HCT116 (cell line): ENCODE results near the gene KCNB1. TPM values are rescaled to one million over a fixed set of nuclear protein-coding genes. Genes with fewer than 3 reads are reported as not detected.

ENCODE experiments used
- ATAC-seq: fragments of 200-7000 bp; cut with Tn5 transposase; 2 replicates; pipeline ENCODE4 v1.9.1; 2020; ENCODE audit warnings: mild to moderate bottlenecking, moderate library complexity
- BruUV-seq: library from RNA; stranded (reverse); fragments of 400-500 nt; replicated peaks from 2 replicates; lab custom pipeline; 2021; lab: Mats Ljungman, UMichigan
- CTCF ChIA-PET: fragments of 300-600 bp; sonication (Branson Sonifier 250); formaldehyde crosslinking; loops from one replicate; lab custom pipeline; 2021; ENCODE audit warnings: antibody characterized with exemption; lab: Charles Lee
- POLR2A ChIA-PET: fragments of 300-600, 350-600 bp; sonication (Branson Sonifier 250); formaldehyde crosslinking; loops from one replicate; lab custom pipeline; 2021; ENCODE audit warnings: antibody characterized with exemption; lab: Charles Lee
- RAD21 ChIA-PET, 2 experiments: fragments of 300-600 bp; sonication (Branson Sonifier 250); formaldehyde crosslinking; loops; one replicate each; lab custom pipeline; 2023; ENCODE audit warnings: low total read pairs in 2 of 2; ENCODE audit not compliant: uncharacterized antibody in 2 of 2, unreplicated experiment in 2 of 2, low non-redundant PET in 1 of 2; lab: Charles Lee
- DNase-seq: peaks from one replicate; pipeline ENCODE4 v3.0.0-alpha.2; 2010; ENCODE audit warnings: low read depth, low spot score
- H2AFZ ChIP-seq: fragments of 200-600 bp; shearing (Covaris generic), sonication (generic); 2 replicates; pipeline ENCODE4 v1.6.1; 2017; ENCODE audit warnings: low read depth, mixed run types, mixed read lengths, antibody characterized with exemption, low read length; ENCODE audit not compliant: poor library complexity, severe bottlenecking
- H3K27ac ChIP-seq: 2 replicates; pipeline ENCODE4 v1.5.1; 2012; ENCODE audit warnings: low read depth, low read length
- H3K27me3 ChIP-seq: fragments of 200-600 bp; sonication (generic); 2 replicates; pipeline ENCODE4 v1.6.1; 2016; ENCODE audit warnings: mixed run types, low read length, mixed read lengths; ENCODE audit not compliant: insufficient read depth
- H3K36me3 ChIP-seq, 2 experiments: fragments of 200-500 bp in 1 of 2; fragments of 200-600 bp in 1 of 2; sonication (Bioruptor generic) in 1 of 2; sonication (generic) in 1 of 2; 2 replicates each; pipeline versions ENCODE4 v1.5.1 to v1.6.1; 2014 to 2016; ENCODE audit warnings: low read length in 2 of 2, inconsistent platforms in 1 of 2, mixed read lengths in 1 of 2, mixed run types in 1 of 2; ENCODE audit not compliant: insufficient read depth in 2 of 2, control insufficient read depth in 1 of 2
- H3K4me1 ChIP-seq, 2 experiments: fragments of 200-600 bp in 1 of 2; sonication (generic) in 1 of 2; 2 replicates each; pipeline versions ENCODE4 v1.5.1 to v1.6.1; 2012 to 2017; ENCODE audit warnings: low read length in 2 of 2, inconsistent platforms in 1 of 2, mild to moderate bottlenecking in 1 of 2, mixed read lengths in 1 of 2, mixed run types in 1 of 2, moderate library complexity in 1 of 2; ENCODE audit not compliant: insufficient read depth in 2 of 2, control insufficient read depth in 1 of 2
- H3K4me2 ChIP-seq: fragments of 200-600 bp; sonication (generic); 2 replicates; pipeline ENCODE4 v1.6.1; 2017; ENCODE audit warnings: mixed run types, low read length, mixed read lengths
- H3K4me3 ChIP-seq, 2 experiments: fragments of 200-600 bp in 1 of 2; sonication (generic) in 1 of 2; replicated peaks in 1 of 2; 2 replicates each; pipeline ENCODE4 v1.5.1; 2011 to 2016; ENCODE audit warnings: low read length in 2 of 2, control low read depth in 1 of 2, low read depth in 1 of 2, mild to moderate bottlenecking in 1 of 2, mixed read lengths in 1 of 2, mixed run types in 1 of 2
- H3K79me2 ChIP-seq: fragments of 200-600 bp; sonication (generic); 2 replicates; pipeline ENCODE4 v1.6.1; 2017; ENCODE audit warnings: mild to moderate bottlenecking, mixed run types, low read length, moderate library complexity, mixed read lengths; ENCODE audit not compliant: insufficient read depth
- H3K9ac ChIP-seq: fragments of 200-600 bp; sonication (generic); 2 replicates; pipeline ENCODE4 v1.6.1; 2016; ENCODE audit warnings: low read length, mixed read lengths
- H3K9me2 ChIP-seq: fragments of 200-600 bp; sonication (generic), shearing (Covaris generic); 2 replicates; pipeline ENCODE4 v1.6.1; 2017; ENCODE audit warnings: mixed run types, mild to moderate bottlenecking, moderate library complexity; ENCODE audit not compliant: insufficient read depth
- H3K9me3 ChIP-seq, 2 experiments: fragments of 200-500 bp in 1 of 2; fragments of 200-600 bp in 1 of 2; sonication (Bioruptor generic) in 1 of 2; sonication (generic) in 1 of 2; 2 replicates each; pipeline ENCODE4 v1.6.1; 2014 to 2017; ENCODE audit warnings: low read length in 2 of 2, mixed read lengths in 2 of 2, inconsistent platforms in 1 of 2, low read depth in 1 of 2, mild to moderate bottlenecking in 1 of 2, mixed run types in 1 of 2, moderate library complexity in 1 of 2; ENCODE audit not compliant: control insufficient read depth in 1 of 2, insufficient read depth in 1 of 2
- H4K20me1 ChIP-seq: fragments of 200-600 bp; sonication (generic), shearing (Covaris generic); 2 replicates; pipeline ENCODE4 v1.6.1; 2017; ENCODE audit warnings: mixed run types, mild to moderate bottlenecking, moderate library complexity; ENCODE audit not compliant: insufficient read depth
- CBX3 ChIP-seq: IDR thresholded peaks from 2 replicates; pipeline ENCODE4 v1.6.1; 2012; ENCODE audit warnings: low read depth
- CEBPB ChIP-seq: IDR thresholded peaks from 2 replicates; pipeline ENCODE4 v1.6.1; 2012; ENCODE audit warnings: low read depth
- ELF1 ChIP-seq: IDR thresholded peaks from 2 replicates; pipeline ENCODE4 v1.6.1; 2012; ENCODE audit warnings: low read depth, borderline replicate concordance
- EZH2phosphoT487 ChIP-seq: fragments of 200-600 bp; IDR thresholded peaks from 2 replicates; pipeline ENCODE4 v1.6.1; 2018; ENCODE audit warnings: antibody characterized with exemption, borderline replicate concordance
- FOSL1 ChIP-seq: IDR thresholded peaks from 2 replicates; pipeline ENCODE4 v1.6.1; 2012; ENCODE audit warnings: low read depth
- JUND ChIP-seq: IDR thresholded peaks from 2 replicates; pipeline ENCODE4 v1.6.1; 2012
- POLR2AphosphoS5 ChIP-seq: IDR thresholded peaks from 2 replicates; pipeline ENCODE4 v1.6.1; 2011; ENCODE audit warnings: mild to moderate bottlenecking, low read depth, low read length, moderate library complexity
- RAD21 ChIP-seq: IDR thresholded peaks from 2 replicates; pipeline ENCODE4 v1.6.1; 2012; ENCODE audit warnings: low read depth, mild to moderate bottlenecking
- REST ChIP-seq: IDR thresholded peaks from 2 replicates; pipeline ENCODE4 v1.6.1; 2012; ENCODE audit warnings: low read depth
- SP1 ChIP-seq: IDR thresholded peaks from 2 replicates; pipeline ENCODE4 v1.6.1; 2012; ENCODE audit warnings: low read depth
- TCF7L2 ChIP-seq: IDR thresholded peaks from 2 replicates; pipeline ENCODE4 v1.7.0; 2011; ENCODE audit warnings: borderline replicate concordance, inconsistent platforms; ENCODE audit not compliant: insufficient read depth, insufficient read length; ENCODE audit errors: extremely low read depth
- YY1 ChIP-seq: IDR thresholded peaks from 2 replicates; pipeline ENCODE4 v1.6.1; 2011; ENCODE audit warnings: low read length, low read depth, moderate library complexity, mild to moderate bottlenecking; ENCODE audit not compliant: insufficient replicate concordance; ENCODE audit errors: extremely low read depth
- ZBTB33 ChIP-seq: IDR thresholded peaks from 2 replicates; pipeline ENCODE4 v1.6.1; 2011; ENCODE audit warnings: mild to moderate bottlenecking, low read length, moderate library complexity; ENCODE audit not compliant: insufficient replicate concordance; ENCODE audit errors: extremely low read depth
- intact Hi-C: fragments of 100-400 bp; cut with micrococcal nuclease; formaldehyde crosslinking; loops from 2 replicates; pipeline ENCODE4 v1.10.0; 2022
- total RNA-seq: library from RNA; stranded (reverse); gene quantifications from one replicate; pipeline ENCODE4 v1.2.1, GENCODE V29; 2021; ENCODE audit not compliant: unreplicated experiment
- TF ChIP-seq, protein P1 (sequence below): IDR thresholded peaks from 2 replicates; pipeline ENCODE4 v1.6.1; 2012
- TF ChIP-seq, protein P2 (sequence below): IDR thresholded peaks from 2 replicates; pipeline ENCODE4 v1.6.1; 2012

Gene KCNB1
- total RNA-seq, 1 experiment from 2014 or later = 0.79 TPM

DNA sequence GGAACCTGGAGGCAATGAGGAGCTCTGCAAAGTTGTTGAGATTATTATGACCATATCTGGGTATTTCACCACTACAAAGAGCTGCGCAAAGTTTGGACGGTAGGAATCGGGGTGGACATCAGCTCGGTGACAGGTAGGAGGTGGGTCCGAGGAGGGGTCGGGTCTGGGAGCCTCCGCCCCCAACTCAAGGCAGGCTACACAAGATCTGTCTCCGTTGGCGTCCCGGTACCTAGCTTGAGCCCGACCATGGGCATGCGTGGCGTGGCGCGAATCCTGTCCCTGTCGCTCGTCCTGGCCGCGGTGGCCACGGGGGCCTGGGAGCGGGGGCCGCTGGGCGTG lies 164.4 kb downstream of the KCNB1 start:
- Histone ChIP-seq H4K20me1 (no peaks in the 10 kb centered on the region), H3K36me3 (no peaks in the 10 kb centered on the region), H3K9me2 (no peaks in the 10 kb centered on the region), H2AFZ (no peak overlapping the region), H3K27me3 (peaks cover 7% of the 10 kb centered on the region; the same call in 1 of the 2 replicates), H3K4me1 (no peaks in the 10 kb centered on the region), H3K4me3 (no peak overlapping the region)
- CTCF ChIA-PET = no interaction called here
- intact Hi-C loops = no loop called here
- RAD21 ChIA-PET = no interaction called here
- no peak for ATAC-seq
- TF ChIP-seq EZH2phosphoT487 (no peak), CEBPB (no peak), ZBTB33 (no peak), REST (no peak), JUND (no peak), RAD21 (no peak), YY1 (no peak), TCF7L2 (no peak), FOSL1 (no peak), ELF1 (no peak), POLR2AphosphoS5 (no peak), CBX3 (no peak), SP1 (no peak)
- TF ChIP-seq, protein P1, sequence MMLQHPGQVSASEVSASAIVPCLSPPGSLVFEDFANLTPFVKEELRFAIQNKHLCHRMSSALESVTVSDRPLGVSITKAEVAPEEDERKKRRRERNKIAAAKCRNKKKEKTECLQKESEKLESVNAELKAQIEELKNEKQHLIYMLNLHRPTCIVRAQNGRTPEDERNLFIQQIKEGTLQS = no peak
- TF ChIP-seq, protein P2, sequence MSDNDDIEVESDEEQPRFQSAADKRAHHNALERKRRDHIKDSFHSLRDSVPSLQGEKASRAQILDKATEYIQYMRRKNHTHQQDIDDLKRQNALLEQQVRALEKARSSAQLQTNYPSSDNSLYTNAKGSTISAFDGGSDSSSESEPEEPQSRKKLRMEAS = no peak
- TF ChIP-seq, all 23 proteins: peak for 0
- no TSS peak for BruUV-seq
- H3K9ac ChIP-seq = no peak overlapping the region
- no peak overlapping the region for H3K4me2 ChIP-seq
- H3K79me2 ChIP-seq = no peaks in the 10 kb centered on the region
- POLR2A ChIA-PET = no interaction called here
- no peak for DNase-seq
- H3K9me3 ChIP-seq = no peaks in the 10 kb centered on the region
- no peak overlapping the region for H3K27ac ChIP-seq
